ENCODE measurements around the gene P2RX4.
"Not testable (repeated sequence)": the region's sequence is repeated elsewhere in the genome, so short reads cannot be mapped to it uniquely, and the experiment has no call there.

Gene P2RX4

DNA sequence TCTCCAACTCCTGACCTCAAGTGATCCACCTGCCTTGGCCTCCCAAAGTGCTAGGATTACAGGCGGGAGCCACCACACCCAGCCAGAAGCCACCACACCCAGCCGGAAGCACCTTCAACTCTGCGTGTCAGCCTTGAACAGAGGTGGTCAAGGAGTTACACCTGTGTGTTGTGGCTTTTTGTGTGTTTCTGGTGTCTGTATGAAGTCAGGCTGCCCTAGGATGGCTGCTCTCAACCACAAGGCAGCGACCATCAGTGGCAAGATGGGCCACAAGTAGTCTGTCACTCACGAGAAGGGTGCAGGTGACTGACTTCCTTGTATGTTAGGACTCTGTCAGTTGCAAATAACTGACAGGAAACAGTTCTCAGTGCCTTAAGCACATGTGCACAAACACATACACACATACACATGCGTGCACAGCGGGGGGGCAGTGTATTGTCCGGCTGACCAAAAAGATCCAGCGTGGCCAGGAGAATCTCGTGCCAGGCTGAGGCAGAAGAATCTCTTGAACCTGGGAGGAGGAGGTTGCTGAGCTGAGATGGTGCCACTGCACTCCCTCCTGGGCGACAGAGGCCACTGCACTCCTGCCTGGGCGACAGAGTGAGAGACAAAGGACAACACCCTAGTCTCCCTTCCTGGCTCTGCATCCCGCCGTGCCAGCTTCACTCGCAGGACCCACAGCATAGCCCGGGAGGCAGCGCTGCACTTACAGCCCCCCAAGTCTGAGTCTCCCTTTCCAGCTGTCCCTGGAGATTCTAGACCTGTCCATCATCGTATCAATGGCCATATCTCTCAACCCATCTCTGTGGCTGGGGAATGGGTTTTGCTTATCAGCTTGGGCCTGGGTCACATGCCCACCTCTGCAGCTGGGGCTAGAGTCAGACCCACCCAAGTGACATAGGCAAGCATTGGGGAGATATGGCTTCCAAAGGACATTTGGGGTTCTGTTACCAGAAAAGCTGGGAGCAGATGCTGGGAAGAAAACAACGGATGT, 13.7 kb downstream of the P2RX4 start:
- H3K36me3 ChIP-seq (ENCODE audit: control insufficient read depth, insufficient read depth, low read length), result no peaks in the 10 kb centered on the region; the same call in 1 of the 2 replicates
- whole genome bisulfite sequencing (ENCODE audit: insufficient coverage, insufficient read length), result no CpG with 5 or more reads among the region's 19 CpGs
- no peak overlapping the region for H3K27ac ChIP-seq (ENCODE audit: low read length)
- H3K27me3 ChIP-seq (ENCODE audit: control insufficient read depth, insufficient read depth, low read length), result no peaks in the 10 kb centered on the region
- no peak for DNase-seq (ENCODE audit: low read depth, low spot score)
- no peaks in the 10 kb centered on the region for H3K9me3 ChIP-seq (ENCODE audit: control insufficient read depth, insufficient read depth, low read length)
- no peak overlapping the region for H3K4me3 ChIP-seq (ENCODE audit: low read length)
- no peaks in the 10 kb centered on the region for H3K4me1 ChIP-seq (ENCODE audit: control insufficient read depth, insufficient read depth, low read length)

DNA sequence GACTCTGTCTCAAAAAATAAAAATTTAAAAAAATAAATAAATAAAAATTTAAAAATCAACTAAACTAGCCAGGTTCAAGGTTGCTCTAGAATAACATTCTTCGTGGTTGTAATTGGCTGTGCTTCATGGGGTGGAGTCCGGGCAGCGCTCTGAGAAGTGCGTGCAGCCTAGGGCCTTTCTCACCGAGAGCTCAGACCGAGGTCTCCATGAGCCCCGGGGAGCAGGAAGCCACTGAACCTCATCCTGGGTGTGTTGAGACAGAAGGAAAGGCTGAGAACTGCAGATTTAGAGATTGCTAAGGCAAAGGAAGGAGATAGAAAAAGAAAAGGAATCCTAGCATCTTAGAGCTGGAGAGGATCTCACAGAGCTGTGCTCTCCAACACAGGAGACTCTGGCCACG, 14.7 kb downstream of the P2RX4 start:
- Histone ChIP-seq H3K36me3 (ENCODE audit: control insufficient read depth, insufficient read depth, low read length) (peaks cover 4% of the 10 kb centered on the region; the same call in 1 of the 2 replicates), H3K4me1 (ENCODE audit: control insufficient read depth, insufficient read depth, low read length) (no peaks in the 10 kb centered on the region), H3K4me3 (ENCODE audit: low read length) (no peak overlapping the region), H3K27me3 (ENCODE audit: control insufficient read depth, insufficient read depth, low read length) (no peaks in the 10 kb centered on the region), H3K27ac (ENCODE audit: low read length) (no peak overlapping the region), H3K9me3 (ENCODE audit: control insufficient read depth, insufficient read depth, low read length) (no peaks in the 10 kb centered on the region)
- WGBS (ENCODE audit: insufficient coverage, insufficient read length), result no CpG with 5 or more reads among the region's 8 CpGs
- no peak for DNase-seq (ENCODE audit: low read depth, low spot score)

DNA sequence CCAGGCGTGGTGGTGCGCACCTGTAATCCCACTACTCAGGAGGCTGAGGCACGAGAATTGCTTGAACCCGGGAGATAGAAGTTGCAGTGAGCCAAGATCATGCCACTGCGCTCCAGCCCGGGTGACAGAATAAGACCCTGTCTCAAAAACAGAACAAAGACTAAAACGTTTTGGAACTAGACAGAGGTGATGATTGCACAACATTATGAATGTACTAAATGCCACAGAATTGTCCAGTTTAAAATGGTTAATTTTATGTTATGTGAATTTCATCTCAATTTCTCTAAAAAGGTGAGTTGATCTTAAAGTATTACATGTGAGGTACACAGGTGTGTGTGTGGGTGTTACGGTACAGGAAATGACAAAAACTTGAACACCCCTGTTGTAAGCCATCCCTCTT, 16.5 kb downstream of the P2RX4 start:
- H3K36me3 ChIP-seq (ENCODE audit: control insufficient read depth, insufficient read depth, low read length), result peaks cover 4% of the 10 kb centered on the region; the same call in 1 of the 2 replicates
- no peak overlapping the region for H3K27ac ChIP-seq (ENCODE audit: low read length)
- no peaks in the 10 kb centered on the region for H3K27me3 ChIP-seq (ENCODE audit: control insufficient read depth, insufficient read depth, low read length)
- DNase-seq (ENCODE audit: low read depth, low spot score), result no peak
- WGBS (ENCODE audit: insufficient coverage, insufficient read length), result no CpG with 5 or more reads among the region's 8 CpGs
- H3K4me3 ChIP-seq (ENCODE audit: low read length), result no peak overlapping the region
- no peaks in the 10 kb centered on the region for H3K4me1 ChIP-seq (ENCODE audit: control insufficient read depth, insufficient read depth, low read length)
- H3K9me3 ChIP-seq (ENCODE audit: control insufficient read depth, insufficient read depth, low read length), result no peaks in the 10 kb centered on the region

DNA sequence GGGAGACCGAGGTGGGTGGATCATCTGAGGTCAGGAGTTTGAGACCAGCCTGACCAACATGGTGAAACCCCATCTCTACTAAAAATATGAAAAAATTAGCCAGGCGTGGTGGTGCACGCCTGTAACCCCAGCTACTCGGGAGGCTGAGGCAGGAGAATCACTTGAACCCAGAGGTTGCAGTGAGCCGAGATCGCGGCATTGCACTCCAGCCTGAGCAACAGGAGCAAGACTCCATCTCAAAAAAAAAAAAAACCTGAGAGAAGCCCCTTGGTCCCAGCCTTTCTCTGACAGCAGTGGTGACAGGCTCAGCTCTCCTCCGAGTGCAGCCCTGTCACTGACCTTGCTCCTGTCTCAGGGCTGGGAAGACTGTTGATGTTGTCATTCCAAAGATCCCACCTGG, 16.9 kb downstream of the P2RX4 start:
- not testable (repeated sequence) for H3K27me3 ChIP-seq (ENCODE audit: control insufficient read depth, insufficient read depth, low read length); DNase-seq (ENCODE audit: low read depth, low spot score); H3K9me3 ChIP-seq (ENCODE audit: control insufficient read depth, insufficient read depth, low read length); H3K4me1 ChIP-seq (ENCODE audit: control insufficient read depth, insufficient read depth, low read length); H3K27ac ChIP-seq (ENCODE audit: low read length); H3K4me3 ChIP-seq (ENCODE audit: low read length); H3K36me3 ChIP-seq (ENCODE audit: control insufficient read depth, insufficient read depth, low read length)
- WGBS (ENCODE audit: insufficient coverage, insufficient read length), result no CpG with 5 or more reads among the region's 8 CpGs

DNA sequence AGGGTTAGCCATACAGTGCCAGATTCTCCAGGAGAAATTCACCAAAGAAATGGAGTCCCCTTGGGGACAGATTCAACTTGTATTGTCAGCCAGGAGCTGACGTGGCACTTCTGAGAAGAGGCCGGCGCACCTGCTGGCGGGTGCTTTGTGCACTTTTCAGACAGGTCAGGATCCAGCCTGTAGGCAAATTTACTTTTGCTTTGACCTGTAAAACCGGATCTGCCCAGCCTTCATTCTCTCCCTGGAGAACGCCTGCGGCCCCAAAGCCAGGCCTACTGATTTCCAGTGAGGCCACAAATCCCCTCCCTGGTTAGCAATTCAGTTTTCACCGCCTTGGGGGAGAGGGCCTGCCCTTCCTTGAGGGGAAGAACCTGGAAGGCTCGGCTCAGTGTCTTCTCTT, 17.4 kb downstream of the P2RX4 start:
- Histone ChIP-seq H3K36me3 (ENCODE audit: control insufficient read depth, insufficient read depth, low read length) (peaks cover 4% of the 10 kb centered on the region; the same call in 1 of the 2 replicates), H3K4me3 (ENCODE audit: low read length) (no peak overlapping the region), H3K27me3 (ENCODE audit: control insufficient read depth, insufficient read depth, low read length) (no peaks in the 10 kb centered on the region), H3K9me3 (ENCODE audit: control insufficient read depth, insufficient read depth, low read length) (no peaks in the 10 kb centered on the region), H3K4me1 (ENCODE audit: control insufficient read depth, insufficient read depth, low read length) (no peaks in the 10 kb centered on the region), H3K27ac (ENCODE audit: low read length) (no peak overlapping the region)
- no peak for DNase-seq (ENCODE audit: low read depth, low spot score)
- no CpG with 5 or more reads among the region's 9 CpGs for WGBS (ENCODE audit: insufficient coverage, insufficient read length)

DNA sequence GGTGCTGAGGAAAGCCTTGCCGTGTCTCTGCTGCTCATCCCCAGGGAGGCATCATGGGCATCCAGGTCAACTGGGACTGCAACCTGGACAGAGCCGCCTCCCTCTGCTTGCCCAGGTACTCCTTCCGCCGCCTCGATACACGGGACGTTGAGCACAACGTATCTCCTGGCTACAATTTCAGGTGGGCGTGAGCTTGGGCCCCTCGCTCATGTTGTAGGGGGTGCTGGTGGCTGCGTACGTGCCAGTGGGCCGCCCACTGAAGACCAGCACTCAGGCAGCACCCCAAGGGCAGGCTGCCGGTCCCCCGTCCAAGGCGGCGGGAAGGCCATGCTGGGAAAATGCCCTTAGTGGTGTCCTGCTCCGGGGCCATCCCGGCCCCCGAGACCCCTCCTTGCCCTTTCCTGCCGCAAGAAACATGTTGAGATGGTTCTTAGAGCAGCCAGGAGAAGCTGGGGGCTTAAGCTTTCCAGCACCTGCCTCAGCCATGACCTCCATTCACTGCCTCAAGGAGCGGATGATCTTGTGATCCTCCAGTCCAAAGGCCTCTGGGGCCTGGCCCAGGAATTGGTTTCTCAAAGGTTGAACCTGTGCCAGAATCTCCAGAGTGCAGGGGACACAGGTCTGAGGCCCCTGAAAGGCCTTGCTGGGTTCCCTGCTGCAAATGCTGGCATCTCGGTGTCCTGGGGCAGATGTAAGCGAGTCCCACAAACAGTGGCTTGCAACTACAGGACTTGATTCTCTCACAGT, 19.2 kb downstream of the P2RX4 start:
- no peak overlapping the region for H3K27ac ChIP-seq (ENCODE audit: low read length)
- H3K27me3 ChIP-seq (ENCODE audit: control insufficient read depth, insufficient read depth, low read length), result no peaks in the 10 kb centered on the region
- H3K4me1 ChIP-seq (ENCODE audit: control insufficient read depth, insufficient read depth, low read length), result no peaks in the 10 kb centered on the region
- DNase-seq (ENCODE audit: low read depth, low spot score), result no peak
- no peaks in the 10 kb centered on the region for H3K9me3 ChIP-seq (ENCODE audit: control insufficient read depth, insufficient read depth, low read length)
- WGBS (ENCODE audit: insufficient coverage, insufficient read length), result no CpG with 5 or more reads among the region's 24 CpGs
- H3K4me3 ChIP-seq (ENCODE audit: low read length), result no peak overlapping the region; the same call in 1 of the 2 replicates
- peaks cover 4% of the 10 kb centered on the region; the same call in 1 of the 2 replicates for H3K36me3 ChIP-seq (ENCODE audit: control insufficient read depth, insufficient read depth, low read length)

DNA sequence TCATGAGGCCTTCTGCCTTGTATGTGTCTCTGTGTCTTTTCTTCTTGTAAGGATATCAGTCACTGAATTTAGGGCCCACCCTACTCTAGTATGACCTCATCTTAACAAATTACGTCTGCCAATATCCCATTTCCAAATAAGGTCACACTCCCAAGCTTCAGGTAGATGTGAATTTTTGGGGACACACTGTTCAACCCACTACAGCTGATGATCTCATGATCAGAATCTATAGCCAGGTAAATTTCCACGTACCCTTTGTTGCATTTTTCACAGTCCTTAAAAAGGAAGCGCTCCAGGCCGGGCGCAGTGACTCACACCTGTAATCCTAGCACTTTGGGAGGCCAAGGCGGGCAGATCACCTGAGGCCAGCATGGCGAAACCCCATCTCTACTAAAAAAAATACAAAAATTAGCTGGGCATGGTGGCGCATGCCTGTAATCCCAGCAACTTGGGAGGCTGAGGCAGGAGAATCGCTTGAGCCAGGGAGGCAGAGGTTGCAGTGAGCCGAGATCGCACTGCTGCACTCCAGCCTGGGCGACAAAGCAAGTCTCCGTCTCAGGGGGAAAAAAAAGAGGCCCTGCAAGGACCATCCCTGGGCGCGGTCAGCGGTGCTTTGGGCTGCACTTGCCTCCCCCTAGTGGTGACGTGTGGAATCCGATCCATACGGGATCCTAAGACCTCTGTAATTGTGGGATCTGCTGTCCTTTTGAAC, 20.1 kb downstream of the P2RX4 start:
- no CpG with 5 or more reads among the region's 19 CpGs for WGBS (ENCODE audit: insufficient coverage, insufficient read length)
- H3K4me3 ChIP-seq (ENCODE audit: low read length); H3K36me3 ChIP-seq (ENCODE audit: control insufficient read depth, insufficient read depth, low read length); H3K27me3 ChIP-seq (ENCODE audit: control insufficient read depth, insufficient read depth, low read length); H3K4me1 ChIP-seq (ENCODE audit: control insufficient read depth, insufficient read depth, low read length); H3K27ac ChIP-seq (ENCODE audit: low read length); H3K9me3 ChIP-seq (ENCODE audit: control insufficient read depth, insufficient read depth, low read length): not testable (repeated sequence)
- DNase-seq (ENCODE audit: low read depth, low spot score), result peak; percentile 80

DNA sequence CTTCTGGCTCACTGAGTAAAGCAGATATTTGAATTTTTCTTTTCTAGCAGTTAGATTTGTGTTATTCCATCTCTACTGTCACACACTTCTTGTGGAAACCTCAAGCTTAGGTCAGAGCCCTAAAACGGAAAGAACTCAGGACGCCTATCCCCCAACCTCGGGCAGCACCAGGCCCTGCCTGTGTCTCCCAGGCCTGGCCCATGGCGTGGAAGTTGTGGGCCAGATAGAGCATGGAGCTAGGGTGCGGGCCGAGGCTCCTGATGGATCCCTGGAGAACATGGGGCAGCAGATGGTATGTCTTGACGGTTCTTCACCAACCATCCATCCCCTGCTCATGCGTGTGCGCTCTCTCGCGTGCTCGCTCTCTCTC, 20.6 kb downstream of the P2RX4 start:
- no CpG with 5 or more reads among the region's 12 CpGs for WGBS (ENCODE audit: insufficient coverage, insufficient read length)
- Histone ChIP-seq H3K4me3 (ENCODE audit: low read length) (no peak overlapping the region), H3K9me3 (ENCODE audit: control insufficient read depth, insufficient read depth, low read length) (no peaks in the 10 kb centered on the region), H3K4me1 (ENCODE audit: control insufficient read depth, insufficient read depth, low read length) (no peaks in the 10 kb centered on the region), H3K27ac (ENCODE audit: low read length) (no peak overlapping the region), H3K27me3 (ENCODE audit: control insufficient read depth, insufficient read depth, low read length) (no peaks in the 10 kb centered on the region), H3K36me3 (ENCODE audit: control insufficient read depth, insufficient read depth, low read length) (peaks cover 4% of the 10 kb centered on the region; the same call in 1 of the 2 replicates)
- DNase-seq (ENCODE audit: low read depth, low spot score), result no peak

DNA sequence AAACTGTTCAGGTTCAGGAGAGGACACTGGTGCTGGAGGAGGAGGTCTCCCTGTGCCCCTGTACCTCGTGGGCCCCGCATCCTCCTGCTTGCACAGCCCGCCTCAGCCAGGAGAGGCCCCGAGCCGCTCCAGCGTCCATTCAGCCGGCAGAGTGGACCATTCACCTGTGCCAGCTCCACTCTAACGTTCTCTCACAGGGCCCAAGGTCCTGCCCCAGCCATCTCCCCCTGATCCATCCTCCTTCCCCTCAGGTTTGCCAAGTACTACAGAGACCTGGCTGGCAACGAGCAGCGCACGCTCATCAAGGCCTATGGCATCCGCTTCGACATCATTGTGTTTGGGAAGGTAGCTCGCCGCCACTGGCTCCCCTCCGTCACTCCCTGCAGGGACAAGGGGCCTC, 22.2 kb downstream of the P2RX4 start:
- H3K9me3 ChIP-seq (ENCODE audit: control insufficient read depth, insufficient read depth, low read length), result no peaks in the 10 kb centered on the region
- no CpG with 5 or more reads among the region's 16 CpGs for WGBS (ENCODE audit: insufficient coverage, insufficient read length)
- H3K27ac ChIP-seq (ENCODE audit: low read length), result no peak overlapping the region
- no peak overlapping the region for H3K4me3 ChIP-seq (ENCODE audit: low read length)
- H3K4me1 ChIP-seq (ENCODE audit: control insufficient read depth, insufficient read depth, low read length), result no peaks in the 10 kb centered on the region
- DNase-seq (ENCODE audit: low read depth, low spot score), result no peak
- H3K36me3 ChIP-seq (ENCODE audit: control insufficient read depth, insufficient read depth, low read length), result peaks cover 4% of the 10 kb centered on the region; the same call in 1 of the 2 replicates
- H3K27me3 ChIP-seq (ENCODE audit: control insufficient read depth, insufficient read depth, low read length), result no peaks in the 10 kb centered on the region

DNA sequence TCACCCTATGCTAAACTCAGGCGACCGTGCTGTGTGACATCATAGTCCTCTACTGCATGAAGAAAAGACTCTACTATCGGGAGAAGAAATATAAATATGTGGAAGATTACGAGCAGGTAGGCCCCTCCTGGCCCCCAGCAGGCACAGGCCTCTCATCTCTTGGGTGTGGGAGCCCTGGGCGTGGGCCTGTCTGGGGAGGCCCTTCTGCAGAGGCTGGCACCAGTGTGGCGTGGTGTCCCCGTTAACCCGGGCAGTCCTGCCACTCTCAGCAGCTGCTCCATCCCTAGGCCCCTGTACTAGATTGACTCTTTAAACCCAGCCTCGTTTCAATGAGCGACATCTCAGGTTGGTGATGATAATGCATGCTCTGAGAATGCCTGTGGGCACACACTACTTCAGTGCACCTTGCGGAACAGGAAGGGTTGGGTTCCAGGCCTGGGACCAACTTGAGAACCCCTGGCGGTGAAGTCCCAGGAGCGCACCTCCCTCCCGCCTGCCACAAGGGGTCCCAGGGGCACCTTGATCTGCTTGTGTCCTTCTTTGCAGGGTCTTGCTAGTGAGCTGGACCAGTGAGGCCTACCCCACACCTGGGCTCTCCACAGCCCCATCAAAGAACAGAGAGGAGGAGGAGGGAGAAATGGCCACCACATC, 23.2 kb downstream of the P2RX4 start:
- Histone ChIP-seq H3K27ac (ENCODE audit: low read length) (no peak overlapping the region), H3K27me3 (ENCODE audit: control insufficient read depth, insufficient read depth, low read length) (no peaks in the 10 kb centered on the region), H3K36me3 (ENCODE audit: control insufficient read depth, insufficient read depth, low read length) (peaks cover 4% of the 10 kb centered on the region; the same call in 1 of the 2 replicates), H3K4me1 (ENCODE audit: control insufficient read depth, insufficient read depth, low read length) (no peaks in the 10 kb centered on the region), H3K9me3 (ENCODE audit: control insufficient read depth, insufficient read depth, low read length) (no peaks in the 10 kb centered on the region), H3K4me3 (ENCODE audit: low read length) (no peak overlapping the region)
- no CpG with 5 or more reads among the region's 14 CpGs for WGBS (ENCODE audit: insufficient coverage, insufficient read length)
- DNase-seq (ENCODE audit: low read depth, low spot score), result no peak

Data from iPS DF 6.9 (cell line).